ENCODE measurements around the gene MORN1.

Gene MORN1

GRCh38 chr1:2381741-2382620 is 9.4 kb downstream of the MORN1 start:
- DNase-seq: peak; percentile 69 to 85
- TF ChIP-seq GATA1 (IDR thresholded peaks at IDR 0.05; ENCODE audit: low read depth, low read length) (no peak), POLR2A (IDR thresholded peaks at IDR 0.05; ENCODE audit: low read length) (no peak)

- no peak for DNase-seq
- no peak for TF ChIP-seq GATA1 (IDR thresholded peaks at IDR 0.05; ENCODE audit: low read depth, low read length)
- no peak for TF ChIP-seq POLR2A (IDR thresholded peaks at IDR 0.05; ENCODE audit: low read length)
Measured at GRCh38 chr1:2380816-2381591, 10.3 kb downstream of the MORN1 start.

GRCh38 chr1:2379733-2380404 is 11.5 kb downstream of the MORN1 start:
- TF ChIP-seq GATA1 (IDR thresholded peaks at IDR 0.05; ENCODE audit: low read depth, low read length) (no peak), POLR2A (IDR thresholded peaks at IDR 0.05; ENCODE audit: low read length) (no peak)
- no peak for DNase-seq

- no peak for TF ChIP-seq POLR2A (IDR thresholded peaks at IDR 0.05; ENCODE audit: low read length)
- TF ChIP-seq GATA1 (IDR thresholded peaks at IDR 0.05; ENCODE audit: low read depth, low read length): no peak
- DNase-seq: no peak
Measured at GRCh38 chr1:2378956-2379732, 12.2 kb downstream of the MORN1 start.

GRCh38 chr1:2378441-2378851 is 12.9 kb downstream of the MORN1 start:
- DNase-seq: no peak
- TF ChIP-seq POLR2A (IDR thresholded peaks at IDR 0.05; ENCODE audit: low read length) (no peak), GATA1 (IDR thresholded peaks at IDR 0.05; ENCODE audit: low read depth, low read length) (no peak)

- DNase-seq: no peak
- TF ChIP-seq POLR2A (IDR thresholded peaks at IDR 0.05; ENCODE audit: low read length) (no peak), GATA1 (IDR thresholded peaks at IDR 0.05; ENCODE audit: low read depth, low read length) (no peak)
Measured at GRCh38 chr1:2377751-2378440, 13.5 kb downstream of the MORN1 start.

GRCh38 chr1:2376931-2377672 is 14.3 kb downstream of the MORN1 start:
- TF ChIP-seq POLR2A (IDR thresholded peaks at IDR 0.05; ENCODE audit: low read length): no peak
- TF ChIP-seq GATA1 (IDR thresholded peaks at IDR 0.05; ENCODE audit: low read depth, low read length): no peak
- no peak for DNase-seq

- TF ChIP-seq POLR2A (IDR thresholded peaks at IDR 0.05; ENCODE audit: low read length): no peak
- TF ChIP-seq GATA1 (IDR thresholded peaks at IDR 0.05; ENCODE audit: low read depth, low read length): no peak
- no peak for DNase-seq
Measured at GRCh38 chr1:2376261-2376741, 15.1 kb downstream of the MORN1 start.

- DNase-seq: no peak
- TF ChIP-seq GATA1 (IDR thresholded peaks at IDR 0.05; ENCODE audit: low read depth, low read length) (no peak), POLR2A (IDR thresholded peaks at IDR 0.05; ENCODE audit: low read length) (no peak)
Measured at GRCh38 chr1:2375923-2376260, 15.5 kb downstream of the MORN1 start.

- DNase-seq: no peak
- TF ChIP-seq POLR2A (IDR thresholded peaks at IDR 0.05; ENCODE audit: low read length) (no peak), GATA1 (IDR thresholded peaks at IDR 0.05; ENCODE audit: low read depth, low read length) (no peak)
Measured at GRCh38 chr1:2375246-2375922, 16.0 kb downstream of the MORN1 start.

- TF ChIP-seq GATA1 (IDR thresholded peaks at IDR 0.05; ENCODE audit: low read depth, low read length) (no peak), POLR2A (IDR thresholded peaks at IDR 0.05; ENCODE audit: low read length) (no peak)
- no peak for DNase-seq
Measured at GRCh38 chr1:2374252-2375155, 16.9 kb downstream of the MORN1 start.

Data from erythroblast (primary cell).